Karpas-422 (cell line): ENCODE data around the gene STOML1. TPM values are rescaled to one million over a fixed set of nuclear protein-coding genes. Genes with fewer than 3 reads are reported as not detected.

ENCODE experiments used
- DNase-seq: peaks from one replicate; pipeline ENCODE4 v3.0.0-alpha.2; 2015
- H2AFZ ChIP-seq: fragments of 200-600 bp; sonication (generic); 2 replicates; pipeline ENCODE4 v1.6.1; 2014; ENCODE audit warnings: antibody characterized with exemption, low read length, mixed read lengths
- H3K27ac ChIP-seq: fragments of 200-600 bp; sonication (generic); 2 replicates; pipeline ENCODE4 v1.5.1; 2014; ENCODE audit warnings: mild to moderate bottlenecking, low read length, moderate library complexity
- H3K27me3 ChIP-seq: fragments of 200-600 bp; sonication (generic); 2 replicates; pipeline ENCODE4 v1.6.1; 2014; ENCODE audit warnings: low read length, mixed read lengths
- H3K36me3 ChIP-seq: fragments of 200-600 bp; sonication (generic); 2 replicates; pipeline ENCODE4 v1.6.1; 2014; ENCODE audit warnings: low read length, mixed read lengths; ENCODE audit not compliant: insufficient read depth
- H3K4me1 ChIP-seq: fragments of 200-600 bp; sonication (generic); 2 replicates; pipeline ENCODE4 v1.6.1; 2014; ENCODE audit warnings: mild to moderate bottlenecking, low read length, mixed read lengths
- H3K4me2 ChIP-seq: fragments of 200-600 bp; sonication (generic); 2 replicates; pipeline ENCODE4 v1.6.1; 2014; ENCODE audit warnings: low read length, low read depth, mild to moderate bottlenecking; ENCODE audit not compliant: poor library complexity, severe bottlenecking
- H3K4me3 ChIP-seq: fragments of 200-600 bp; sonication (generic); 2 replicates; pipeline ENCODE4 v1.5.1; 2014; ENCODE audit warnings: mild to moderate bottlenecking, antibody characterized with exemption, low read length, mixed read lengths
- H3K79me2 ChIP-seq: fragments of 200-600 bp; sonication (generic); 2 replicates; pipeline ENCODE4 v1.6.1; 2014; ENCODE audit warnings: mild to moderate bottlenecking, low read length, mixed read lengths
- H3K9ac ChIP-seq: fragments of 200-600 bp; sonication (generic); 2 replicates; pipeline ENCODE4 v1.6.0; 2014; ENCODE audit warnings: low read length
- H3K9me2 ChIP-seq: fragments of 200-600 bp; sonication (generic), shearing (Covaris generic); replicated peaks from 2 replicates; pipeline ENCODE4 v1.6.0; 2014; ENCODE audit warnings: mild to moderate bottlenecking, low read length, moderate library complexity; ENCODE audit not compliant: insufficient read depth
- H3K9me3 ChIP-seq: fragments of 300-700, 200-600 bp; sonication (generic); 2 replicates; pipeline ENCODE4 v1.6.1; 2014; ENCODE audit warnings: low read length, mixed read lengths
- H4K20me1 ChIP-seq: fragments of 200-600 bp; sonication (generic); 2 replicates; pipeline ENCODE4 v1.6.1; 2014; ENCODE audit warnings: mild to moderate bottlenecking, antibody characterized with exemption, low read length, low read depth; ENCODE audit not compliant: insufficient read depth
- total RNA-seq: library from RNA; depleted of rRNA; stranded (reverse); fragments of >200 nt; shearing (Covaris generic); gene quantifications from 2 replicates; pipeline ENCODE4 v1.2.3, GENCODE V29; 2014; ENCODE audit warnings: low replicate concordance

The STOML1 gene
- total RNA-seq, 1 experiment from 2014 or later: 2.3 TPM

DNA sequence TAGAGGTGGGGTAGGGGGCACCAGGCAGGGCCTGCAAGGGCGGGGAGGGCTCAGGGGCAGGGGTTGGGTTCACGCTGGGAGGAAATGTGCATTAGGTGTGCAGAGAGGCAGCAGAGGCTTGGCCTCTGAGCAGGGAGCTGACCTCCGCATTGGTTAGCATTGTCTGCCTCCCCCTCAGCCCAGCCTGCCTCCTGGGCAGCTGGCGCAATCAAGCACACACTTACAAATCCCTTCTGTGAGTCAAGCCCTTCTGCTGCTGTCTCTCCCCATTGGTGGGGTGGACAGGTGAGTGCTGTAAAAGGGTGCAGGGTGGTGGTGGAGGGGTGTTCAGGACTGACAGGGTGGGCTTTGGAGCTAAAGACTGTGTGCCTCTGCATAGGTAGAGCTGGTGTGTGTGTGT lies 56.5 kb downstream of the STOML1 start:
- no peaks in the 10 kb centered on the region for H4K20me1 ChIP-seq
- no peaks in the 10 kb centered on the region for H3K9me2 ChIP-seq
- no peaks in the 10 kb centered on the region for H3K79me2 ChIP-seq
- H3K9ac ChIP-seq: no peak overlapping the region
- H3K36me3 ChIP-seq: no peaks in the 10 kb centered on the region
- H3K4me2 ChIP-seq: no peak overlapping the region
- H3K9me3 ChIP-seq: no peaks in the 10 kb centered on the region
- no peak for DNase-seq
- no peaks in the 10 kb centered on the region for H3K4me1 ChIP-seq
- no peak overlapping the region for H2AFZ ChIP-seq
- H3K27me3 ChIP-seq: no peaks in the 10 kb centered on the region
- no peak overlapping the region for H3K27ac ChIP-seq
- H3K4me3 ChIP-seq: no peak overlapping the region

DNA sequence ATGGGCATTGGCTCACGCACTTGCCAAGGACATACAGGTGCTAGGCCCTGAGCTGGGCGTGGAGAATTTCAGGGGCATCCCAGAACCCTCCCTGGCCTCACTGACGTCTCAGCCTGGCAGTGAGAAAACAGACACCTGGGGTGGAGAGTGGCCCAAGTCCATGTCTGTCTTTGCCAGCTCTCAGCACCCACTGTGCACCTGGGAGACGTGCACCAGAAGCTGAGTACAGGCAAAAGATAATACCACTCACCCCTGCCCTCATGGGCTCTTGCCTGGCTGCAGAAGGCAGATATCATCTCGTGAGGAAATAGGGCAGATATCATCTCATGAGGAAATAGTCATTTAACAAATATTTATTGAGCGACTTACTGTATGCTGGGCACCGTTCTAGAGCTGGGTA lies 57.8 kb downstream of the STOML1 start:
- Histone ChIP-seq H4K20me1 (no peaks in the 10 kb centered on the region), H3K4me2 (no peak overlapping the region), H3K9ac (no peak overlapping the region), H3K27me3 (no peaks in the 10 kb centered on the region), H3K27ac (no peak overlapping the region), H2AFZ (no peak overlapping the region), H3K9me3 (no peaks in the 10 kb centered on the region), H3K4me3 (no peak overlapping the region), H3K36me3 (no peaks in the 10 kb centered on the region), H3K79me2 (no peaks in the 10 kb centered on the region), H3K4me1 (no peaks in the 10 kb centered on the region), H3K9me2 (no peaks in the 10 kb centered on the region)
- DNase-seq: no peak

DNA sequence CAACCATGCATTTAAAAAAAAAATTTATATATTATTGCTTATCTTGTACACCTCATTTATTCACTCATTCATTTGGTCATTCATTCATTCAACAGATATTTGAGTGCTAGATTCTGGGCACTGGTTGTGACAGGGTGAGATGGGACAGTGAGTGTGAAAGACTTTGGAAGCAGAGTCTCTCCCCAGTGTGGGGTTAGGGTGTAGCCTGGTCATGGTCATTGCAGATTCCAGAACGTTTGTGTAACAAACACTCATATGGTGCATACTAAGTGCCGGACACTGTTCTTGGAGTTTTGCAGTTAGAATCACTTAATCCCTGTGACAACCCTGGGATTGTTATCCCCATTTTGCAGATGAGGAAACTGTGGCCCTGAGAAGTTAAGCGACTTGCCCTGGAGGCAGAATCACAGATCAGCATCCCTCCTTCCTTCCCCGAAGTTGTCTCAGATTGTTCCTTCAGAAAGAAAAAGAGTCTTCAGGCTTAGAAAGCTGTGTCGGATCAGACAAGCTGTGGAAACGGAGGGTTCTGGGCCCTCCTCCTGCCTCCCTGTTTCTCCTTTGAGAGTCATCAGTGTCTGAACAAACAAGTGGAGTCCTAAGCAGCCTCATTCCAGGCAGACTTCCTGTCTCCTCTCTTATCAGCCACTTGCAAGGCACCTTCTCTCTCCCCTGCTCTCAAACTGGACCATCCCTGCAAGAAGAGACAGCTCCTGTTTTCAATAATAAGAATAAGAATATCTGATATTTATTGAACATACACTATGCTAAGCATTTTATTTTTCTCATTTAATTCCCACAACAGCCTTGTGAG lies 59.5 kb downstream of the STOML1 start:
- no peak overlapping the region for H2AFZ ChIP-seq
- H3K79me2 ChIP-seq: no peaks in the 10 kb centered on the region
- no peak overlapping the region for H3K27ac ChIP-seq
- H3K4me3 ChIP-seq: no peak overlapping the region
- H3K36me3 ChIP-seq: no peaks in the 10 kb centered on the region
- no peak overlapping the region for H3K4me2 ChIP-seq
- no peak overlapping the region for H3K9ac ChIP-seq
- DNase-seq: no peak
- H3K27me3 ChIP-seq: no peaks in the 10 kb centered on the region
- H3K9me2 ChIP-seq: no peaks in the 10 kb centered on the region
- no peaks in the 10 kb centered on the region for H3K4me1 ChIP-seq
- H3K9me3 ChIP-seq: no peaks in the 10 kb centered on the region
- H4K20me1 ChIP-seq: no peaks in the 10 kb centered on the region

DNA sequence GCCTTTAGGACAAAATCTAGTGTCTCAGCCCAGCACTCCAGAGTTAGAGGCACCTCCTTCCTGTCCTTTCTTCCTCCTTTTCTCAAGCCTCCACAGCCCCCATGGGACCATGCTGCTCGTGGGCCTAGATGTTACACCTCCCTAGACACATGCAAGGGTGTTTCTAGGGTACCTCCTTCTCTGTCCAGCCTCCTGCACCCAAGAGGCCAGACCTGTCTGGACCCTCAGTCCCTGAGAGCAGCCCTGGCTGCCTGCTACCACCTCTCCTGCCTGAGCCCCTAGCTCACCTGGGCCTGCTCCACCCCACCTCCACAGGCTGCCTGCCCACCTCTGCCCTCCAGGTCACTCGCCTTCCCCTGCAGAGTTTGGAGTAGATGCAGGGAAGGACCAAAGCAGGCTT lies 60.7 kb downstream of the STOML1 start:
- H3K9me3 ChIP-seq: no peaks in the 10 kb centered on the region
- H3K27ac ChIP-seq: no peak overlapping the region
- H3K27me3 ChIP-seq: no peaks in the 10 kb centered on the region
- H3K79me2 ChIP-seq: no peaks in the 10 kb centered on the region
- no peaks in the 10 kb centered on the region for H3K9me2 ChIP-seq
- H3K4me2 ChIP-seq: no peak overlapping the region
- no peaks in the 10 kb centered on the region for H4K20me1 ChIP-seq
- H3K4me3 ChIP-seq: no peak overlapping the region
- H2AFZ ChIP-seq: no peak overlapping the region
- no peak for DNase-seq
- H3K36me3 ChIP-seq: no peaks in the 10 kb centered on the region
- H3K4me1 ChIP-seq: no peaks in the 10 kb centered on the region
- no peak overlapping the region for H3K9ac ChIP-seq

DNA sequence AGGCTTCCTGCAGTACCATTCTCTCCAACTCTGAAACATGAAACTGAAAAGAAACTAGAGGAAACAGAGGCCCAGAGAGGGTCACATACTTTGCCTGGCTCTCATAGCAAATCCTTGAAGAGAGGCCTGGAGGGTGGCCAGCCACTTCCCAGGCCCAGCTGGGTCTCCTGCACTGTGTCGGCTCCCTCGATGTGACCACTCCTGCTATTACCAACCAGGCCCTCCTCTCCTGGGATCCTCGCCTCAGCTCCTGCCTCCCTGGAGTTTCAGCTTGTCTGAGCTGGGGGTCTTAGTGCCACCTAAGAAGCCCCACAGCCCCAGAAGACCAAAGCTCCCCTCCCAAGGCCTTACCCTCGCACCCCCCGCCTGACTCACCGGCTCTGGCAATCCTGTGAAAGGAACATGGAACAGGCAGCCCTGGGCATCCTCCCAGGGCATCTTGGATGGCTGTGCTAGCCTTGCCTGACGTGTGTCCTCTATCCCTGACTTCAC lies 61.3 kb downstream of the STOML1 start:
- Histone ChIP-seq H3K9me2 (no peaks in the 10 kb centered on the region), H3K27me3 (no peaks in the 10 kb centered on the region), H3K9ac (no peak overlapping the region), H3K4me2 (no peak overlapping the region), H4K20me1 (no peaks in the 10 kb centered on the region), H3K9me3 (no peaks in the 10 kb centered on the region), H2AFZ (no peak overlapping the region), H3K36me3 (no peaks in the 10 kb centered on the region), H3K4me3 (no peak overlapping the region), H3K27ac (no peak overlapping the region), H3K79me2 (no peaks in the 10 kb centered on the region), H3K4me1 (no peaks in the 10 kb centered on the region)
- no peak for DNase-seq

DNA sequence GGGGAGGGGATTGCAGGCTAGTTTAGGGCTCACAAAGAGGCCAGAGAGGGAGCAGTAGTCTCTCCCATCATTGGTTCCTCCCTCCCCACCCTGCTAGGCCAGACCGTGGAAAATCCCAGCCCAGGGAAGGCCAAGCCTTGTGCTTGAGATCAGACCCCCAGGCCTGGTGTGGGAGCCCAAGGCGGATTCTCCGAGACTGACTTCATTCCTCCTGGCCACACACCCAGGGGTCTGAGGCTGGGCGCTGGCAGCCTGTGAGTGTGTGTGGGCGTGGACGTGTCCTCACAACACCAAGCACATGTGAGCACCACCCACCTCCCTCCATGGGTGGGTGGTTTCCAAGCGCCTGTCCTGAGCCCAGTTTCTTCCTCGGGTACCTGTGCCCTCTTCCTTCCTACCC lies 61.7 kb downstream of the STOML1 start:
- Histone ChIP-seq H3K9ac (no peak overlapping the region), H3K4me2 (no peak overlapping the region), H3K36me3 (no peaks in the 10 kb centered on the region), H3K9me3 (no peaks in the 10 kb centered on the region), H3K9me2 (no peaks in the 10 kb centered on the region), H3K79me2 (no peaks in the 10 kb centered on the region), H3K4me3 (no peak overlapping the region), H3K4me1 (no peaks in the 10 kb centered on the region), H3K27ac (no peak overlapping the region), H3K27me3 (no peaks in the 10 kb centered on the region), H2AFZ (no peak overlapping the region), H4K20me1 (no peaks in the 10 kb centered on the region)
- no peak for DNase-seq

DNA sequence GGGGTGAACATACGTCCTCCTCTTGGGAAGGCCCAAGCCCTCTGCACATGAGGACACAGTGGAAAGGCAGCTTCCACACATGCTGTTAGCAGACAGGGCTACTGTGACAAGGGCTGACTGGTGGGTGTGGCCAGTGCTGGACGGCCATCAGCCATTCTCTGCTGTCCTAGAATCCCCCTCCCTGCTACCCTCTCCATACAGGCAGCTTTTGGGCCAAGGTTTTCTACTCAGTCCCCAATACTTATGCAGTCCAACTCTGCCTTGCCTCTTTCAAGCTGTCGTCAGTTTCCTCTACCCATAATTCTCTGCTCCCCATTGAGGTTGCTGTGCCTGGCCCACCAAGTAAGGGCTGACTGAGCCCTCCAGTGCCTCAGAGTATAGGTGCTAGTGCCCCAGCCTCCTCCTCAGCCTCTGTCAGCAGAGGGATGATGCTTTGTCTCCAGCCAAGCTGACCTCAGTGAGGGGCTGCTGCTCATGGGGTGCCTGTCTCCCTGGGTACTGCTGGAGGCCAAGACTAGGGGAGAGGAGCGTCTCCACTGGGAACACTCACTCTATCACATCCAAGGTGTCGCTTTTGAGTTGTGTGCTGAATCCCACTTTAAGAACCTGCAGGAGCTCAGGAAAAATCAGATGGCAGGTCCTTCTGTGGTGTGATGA lies 63.0 kb downstream of the STOML1 start:
- Histone ChIP-seq H4K20me1 (0 out of 2 replicates have a peak, but pooled peaks cover 1% of the 10 kb centered on the region), H3K9ac (0 out of 2 replicates have a peak overlapping the region, but pooled peaks have one; percentile 7), H3K4me2 (no peak overlapping the region), H3K4me1 (no peaks in the 10 kb centered on the region), H3K36me3 (no peaks in the 10 kb centered on the region), H3K9me2 (no peaks in the 10 kb centered on the region), H3K27ac (no peak overlapping the region), H2AFZ (peak overlapping the region; percentile 50; the same call in 1 of the 2 replicates), H3K4me3 (no peak overlapping the region), H3K9me3 (no peaks in the 10 kb centered on the region), H3K79me2 (no peaks in the 10 kb centered on the region), H3K27me3 (no peaks in the 10 kb centered on the region)
- no peak for DNase-seq
